ENCODE measurements around the gene BLVRA. TPM values are rescaled to one million over a fixed set of nuclear protein-coding genes. Genes with fewer than 3 reads are reported as not detected.

Gene BLVRA
- total and polyA plus RNA-seq, 10 of the 15 experiments (the other 5 are each of a cell fraction or from before 2014, with no cell fraction given) = 63.3 to 198 (median 102) TPM

DNA sequence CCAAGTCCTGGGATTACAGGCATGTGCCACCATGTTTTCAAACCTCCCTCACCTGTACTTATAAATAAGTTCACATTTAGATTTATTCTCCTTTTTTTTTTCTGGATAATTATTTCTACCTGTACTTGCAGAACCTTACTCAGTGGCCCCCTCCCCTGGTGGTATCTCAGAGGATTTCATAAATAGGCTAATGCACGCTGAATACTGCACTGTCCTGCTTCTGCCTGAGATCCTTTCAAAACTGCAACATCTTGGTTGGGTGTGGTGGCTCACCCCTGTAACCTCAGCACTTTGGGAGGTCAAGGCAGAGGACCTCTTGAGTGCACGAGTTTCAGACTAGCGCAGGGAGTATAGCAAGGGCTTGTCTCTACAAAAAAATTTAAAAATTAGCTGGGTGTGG, 4.6 kb upstream of the BLVRA start:
- intact Hi-C loops (cut with micrococcal nuclease; ENCODE audit: unreplicated experiment) = no loop called here
- Histone ChIP-seq H3K4me1 (ENCODE audit: control insufficient read depth, insufficient read depth, low read length) (peaks cover 41% of the 10 kb centered on the region), H3K9ac (ENCODE audit: control insufficient read depth, insufficient read depth, low read length) (no peak overlapping the region), H3K79me2 (ENCODE audit: control insufficient read depth, insufficient read depth, low read length) (peaks cover 2% of the 10 kb centered on the region), H4K20me1 (ENCODE audit: control insufficient read depth, insufficient read depth) (no peaks in the 10 kb centered on the region), H3K4me3 (no peak overlapping the region), H3K27me3 (replicated peaks in 1 of 2; ENCODE audit: control insufficient read depth in 2 of 2, insufficient read depth in 2 of 2, low read length in 1 of 2) (no peaks in the 10 kb centered on the region), H3K9me3 (replicated peaks; ENCODE audit: control insufficient read depth, insufficient read depth, low read length) (peaks cover 4% of the 10 kb centered on the region; the same call in 2 of the 3 replicates), H3K4me2 (ENCODE audit: control insufficient read depth, insufficient read depth) (no peak overlapping the region), H3K36me3 (ENCODE audit: control insufficient read depth in 2 of 2, insufficient read depth in 2 of 2, low read length in 1 of 2) (no peaks in the 10 kb centered on the region), H2AFZ (ENCODE audit: control insufficient read depth, low read depth, low read length) (no peak overlapping the region), H3K27ac (ENCODE audit: control insufficient read depth, insufficient read depth) (no peak overlapping the region)
- no peak for ATAC-seq
- FAIRE-seq = no peak
- DNase-seq (ENCODE audit: low read depth, low spot score) = no peak
- in situ Hi-C loops (cut with MboI) = no loop called here
- SMC1A ChIA-PET (ENCODE audit: uncharacterized antibody, unreplicated experiment) = interaction anchor here (1.4 kb wide), 1 partner anchor 81 kb away, joined by 3 read pairs; no protein-coding TSS in a partner anchor
- CTCF ChIA-PET = no interaction called here
- WGBS (ENCODE audit: insufficient coverage, insufficient replicate concordance, low lambda C conversion rate, missing lambda C conversion rate) = 92% methylated on average over 3 of the region's 3 CpGs
- POLR2A ChIA-PET = interaction anchor here (0.6 to 1.1 kb wide), 2 partner anchors 16 to 36 kb away, joined by 4 to 6 read pairs; no protein-coding TSS in a partner anchor
- BruUV-seq (replicated peaks) = no TSS peak
- RAD21 ChIA-PET (ENCODE audit: unreplicated experiment) = interaction anchor here (0.6 to 1.4 kb wide), 3 partner anchors 10 to 299 kb away, joined by 3 to 5 read pairs (median 3); partner anchors contain the start of gene COA1
- TF ChIP-seq PAX5 (IDR thresholded peaks at IDR 0.05; ENCODE audit: borderline replicate concordance, low read depth, low read length) = no peak
- TF ChIP-seq CBX5 (IDR thresholded peaks at IDR 0.05; ENCODE audit: low read depth) = no peak
- TF ChIP-seq BMI1 (IDR thresholded peaks at IDR 0.05; ENCODE audit: borderline replicate concordance) = no peak
- TF ChIP-seq TCF3 (IDR thresholded peaks at IDR 0.05; ENCODE audit: borderline replicate concordance, insufficient read depth, low read depth, low read length) = no peak
- no peak for TF ChIP-seq FOXM1 (IDR thresholded peaks at IDR 0.05; ENCODE audit: low read depth, low read length)
- no peak for TF ChIP-seq SREBF1 (IDR thresholded peaks at IDR 0.05; ENCODE audit: low read length)
- TF ChIP-seq ATF3 (IDR thresholded peaks at IDR 0.05; ENCODE audit: borderline replicate concordance, extremely low read depth, low read depth, low read length) = no peak
- TF ChIP-seq KAT2A (conservative IDR thresholded peaks at IDR 0.05; ENCODE audit: control insufficient read depth, low read depth, low read length) = no peak
- no peak for TF ChIP-seq SMAD1 (IDR thresholded peaks at IDR 0.05; ENCODE audit: low read depth, partially characterized antibody)
- TF ChIP-seq NRF1 (conservative IDR thresholded peaks at IDR 0.05; ENCODE audit: low read depth, low read length) = no peak

Data from GM12878 (cell line).